Fibroblast of gingiva (primary cell): ENCODE data around the gene PRKCB.
"Not testable (repeated sequence)": the region's sequence is repeated elsewhere in the genome, so short reads cannot be mapped to it uniquely, and the experiment has no call there.

Experiments used
- DNase-seq: peaks from one replicate; pipeline ENCODE4 v3.0.0-alpha.2; 2011; ENCODE audit warnings: low read depth

Gene PRKCB

GRCh38 chr16:24009098-24009497, 173.3 kb downstream of the PRKCB start:
- DNase-seq: no peak

DNA sequence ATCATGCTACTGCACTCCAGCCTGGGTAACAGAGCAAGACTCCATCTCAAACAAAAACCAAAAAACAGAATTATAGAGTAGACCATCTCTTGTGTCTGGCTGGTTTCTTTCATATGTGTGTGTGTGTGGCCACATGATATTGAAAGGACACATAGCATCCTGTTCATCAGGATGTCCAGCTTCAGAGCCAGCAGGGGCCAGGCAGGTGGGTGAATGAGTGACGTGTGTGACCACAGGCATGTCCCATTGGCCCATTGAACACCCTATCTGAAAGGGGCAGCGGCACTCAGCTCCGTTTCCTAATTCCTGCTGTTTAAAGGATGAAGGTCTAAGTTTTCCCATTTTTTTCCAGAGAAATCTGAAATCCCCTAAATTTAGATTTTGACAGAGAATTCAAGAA, 174.2 kb downstream of the PRKCB start:
- no peak for DNase-seq

- DNase-seq: no peak
Measured at GRCh38 chr16:24010440-24011089, 174.8 kb downstream of the PRKCB start.

DNA sequence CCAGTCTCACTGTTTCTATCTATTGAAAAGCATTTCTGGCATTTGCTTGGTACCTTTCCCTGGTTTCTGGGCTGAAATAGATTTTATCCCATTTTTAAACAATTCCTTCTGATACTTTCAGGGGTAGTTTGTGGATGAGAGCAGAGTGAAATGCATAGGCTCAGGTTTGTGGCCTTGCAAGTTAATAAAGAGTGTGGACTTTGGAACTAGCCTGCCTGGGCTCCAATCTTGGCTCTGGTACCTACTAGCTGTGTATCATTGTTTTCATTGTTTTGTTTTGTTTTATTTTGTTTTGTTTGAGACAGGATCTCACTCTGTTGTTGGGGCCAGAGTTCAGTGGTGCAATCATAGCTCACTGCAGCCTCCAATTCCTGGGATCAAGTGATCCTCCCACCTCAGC, 175.5 kb downstream of the PRKCB start:
- DNase-seq: no peak

- no peak for DNase-seq
Measured at GRCh38 chr16:24013054-24013636, 177.4 kb downstream of the PRKCB start.

DNA sequence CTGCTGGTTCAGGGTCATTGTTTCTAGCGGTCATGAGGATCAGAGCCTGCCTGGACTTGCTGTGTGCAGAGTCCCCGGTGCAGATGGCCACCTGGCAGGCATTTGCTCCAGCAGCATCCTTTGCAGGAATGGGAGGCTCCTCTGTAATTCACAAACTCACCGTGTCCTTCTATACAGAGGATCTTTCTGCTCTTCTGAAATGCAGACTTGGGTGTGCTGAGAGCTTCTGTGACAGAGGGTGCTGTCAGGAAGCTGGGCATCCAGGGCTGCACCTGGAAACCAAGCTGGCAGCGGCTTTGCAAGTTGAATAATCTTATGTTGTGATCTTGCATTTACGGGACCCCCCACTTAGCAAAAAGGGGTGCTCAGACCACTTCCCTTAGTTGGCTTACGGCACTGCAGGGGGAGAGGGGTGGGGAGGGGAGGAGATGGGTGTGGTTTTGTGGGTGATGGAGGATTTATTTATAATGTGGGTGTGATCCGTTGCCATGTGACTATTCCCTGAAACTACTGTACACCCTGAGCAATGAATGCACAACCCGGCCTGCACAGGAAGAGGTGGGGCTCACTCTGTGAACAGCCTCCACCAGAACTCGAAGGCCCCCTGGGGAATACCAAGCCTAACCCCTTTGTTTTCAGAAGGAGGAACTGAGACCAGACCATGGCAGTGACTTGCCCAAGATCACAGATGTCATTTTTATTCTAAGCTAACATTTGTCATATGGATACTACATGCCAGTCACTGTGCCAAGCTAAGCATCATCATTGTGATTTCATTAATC, 178.3 kb downstream of the PRKCB start:
- no peak for DNase-seq

DNA sequence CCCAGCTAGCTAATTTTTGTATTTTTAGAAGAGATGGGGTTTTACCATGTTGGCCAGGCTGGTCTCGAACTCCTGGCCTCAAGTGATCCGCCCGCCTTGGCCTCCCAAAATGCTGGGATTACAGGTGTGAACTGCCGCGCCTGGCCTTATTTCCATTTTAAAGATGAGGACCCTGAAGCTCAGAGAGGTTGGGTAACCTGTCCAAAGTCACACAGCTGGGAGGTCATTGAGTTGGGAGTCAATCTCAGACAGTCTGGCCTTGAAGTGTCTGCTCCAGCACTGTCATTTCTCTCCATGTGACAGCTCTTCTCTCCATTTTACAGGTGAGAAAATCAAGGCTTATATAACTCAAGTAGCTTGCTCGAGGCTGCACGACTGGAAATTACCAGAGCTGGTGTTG, 179.2 kb downstream of the PRKCB start:
- not testable (repeated sequence) for DNase-seq

DNA sequence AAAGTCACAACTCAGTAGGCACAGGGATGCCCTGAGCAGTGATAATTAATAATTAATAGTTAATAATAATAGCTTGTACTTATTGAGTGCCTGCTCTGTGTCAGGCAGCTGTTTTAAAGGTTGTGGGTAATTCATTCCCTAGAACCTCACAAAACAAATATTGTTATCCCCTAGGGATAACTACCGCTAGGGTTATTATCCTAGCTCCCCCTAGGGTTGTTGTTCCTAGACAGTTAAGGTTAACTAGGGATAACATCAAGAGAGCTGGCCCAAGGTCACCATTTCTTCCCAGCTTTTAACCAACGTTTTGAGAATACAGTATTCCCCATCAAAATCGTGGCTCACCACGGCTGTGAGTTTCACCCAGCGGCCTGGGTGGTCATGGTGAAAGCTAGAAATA, 180.1 kb downstream of the PRKCB start:
- no peak for DNase-seq

DNA sequence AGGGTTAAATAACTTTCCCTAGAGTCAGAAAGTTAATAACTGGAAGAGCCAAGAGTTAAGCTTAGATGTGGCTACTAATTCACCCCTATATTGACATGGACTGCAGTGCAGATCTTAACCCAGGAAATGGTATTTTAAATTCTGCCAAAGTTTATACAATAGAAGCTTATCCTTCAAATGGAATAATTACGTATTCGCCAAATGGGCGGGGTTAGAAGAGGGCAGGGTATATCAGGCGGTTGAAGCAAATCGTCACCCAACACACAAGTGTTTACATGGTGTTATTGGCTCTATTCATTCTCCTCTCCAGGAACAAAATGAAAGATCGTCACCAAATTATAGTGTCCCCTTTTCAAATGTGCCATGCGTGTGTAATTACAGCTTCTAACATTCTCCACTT, 182.7 kb downstream of the PRKCB start:
- DNase-seq: no peak

- no peak for DNase-seq
Measured at GRCh38 chr16:24022797-24023196, 187.0 kb downstream of the PRKCB start.

- no peak for DNase-seq
Measured at GRCh38 chr16:24023621-24024020, 187.8 kb downstream of the PRKCB start.

- no peak for DNase-seq
Measured at GRCh38 chr16:24024971-24025370, 189.2 kb downstream of the PRKCB start.

GRCh38 chr16:24027466-24027865, 191.7 kb downstream of the PRKCB start:
- no peak for DNase-seq

DNA sequence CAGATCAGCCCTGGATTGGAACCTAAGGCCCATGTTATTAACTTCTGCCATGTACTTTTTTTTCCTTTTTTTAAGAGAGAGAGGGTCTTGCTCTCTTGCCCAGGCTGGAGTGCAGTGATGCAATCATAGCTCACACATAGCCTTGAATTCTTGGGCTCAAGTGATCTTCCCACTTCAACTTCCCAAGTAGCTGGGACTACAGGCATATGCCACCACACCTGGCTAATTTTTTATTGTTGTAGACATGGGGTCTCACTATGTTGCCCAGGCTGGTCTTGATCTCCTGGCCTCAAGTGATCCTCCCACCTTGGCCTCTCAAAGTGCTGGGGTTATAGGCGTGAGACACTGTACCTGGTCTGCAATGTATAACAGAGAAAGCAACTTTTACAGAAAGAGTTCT, 194.1 kb downstream of the PRKCB start:
- DNase-seq: not testable (repeated sequence)

DNA sequence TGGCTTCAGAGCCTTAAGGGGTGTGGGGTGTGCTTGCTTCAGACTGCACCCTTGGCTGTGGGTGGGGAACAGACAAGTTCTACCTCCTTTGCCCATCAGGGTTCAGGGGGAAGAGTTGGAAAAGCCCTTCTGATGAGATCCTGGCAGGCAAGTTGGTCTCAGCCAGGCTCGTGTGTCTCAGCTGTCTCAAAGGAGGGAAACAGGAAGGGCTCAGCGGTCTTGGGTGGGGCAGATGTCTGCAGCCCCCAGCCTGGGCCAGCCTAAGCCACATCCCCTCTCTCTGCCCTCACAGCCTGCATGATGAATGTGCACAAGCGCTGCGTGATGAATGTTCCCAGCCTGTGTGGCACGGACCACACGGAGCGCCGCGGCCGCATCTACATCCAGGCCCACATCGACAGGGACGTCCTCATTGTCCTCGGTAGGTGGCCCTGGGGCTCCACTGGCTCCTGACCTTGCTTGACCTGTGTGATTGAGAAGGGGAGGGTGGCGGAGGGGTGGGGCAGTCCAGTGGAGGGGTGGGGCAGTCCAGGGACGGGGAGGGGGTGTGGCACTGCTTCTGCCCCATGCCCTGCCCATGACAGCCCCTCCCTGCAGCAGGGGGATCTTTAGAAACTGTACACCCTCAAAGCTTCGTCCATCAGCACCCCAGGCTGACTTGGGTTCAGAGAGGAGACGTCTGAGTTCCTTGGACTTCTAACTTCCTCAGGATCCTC, 199.5 kb downstream of the PRKCB start:
- DNase-seq: no peak

DNA sequence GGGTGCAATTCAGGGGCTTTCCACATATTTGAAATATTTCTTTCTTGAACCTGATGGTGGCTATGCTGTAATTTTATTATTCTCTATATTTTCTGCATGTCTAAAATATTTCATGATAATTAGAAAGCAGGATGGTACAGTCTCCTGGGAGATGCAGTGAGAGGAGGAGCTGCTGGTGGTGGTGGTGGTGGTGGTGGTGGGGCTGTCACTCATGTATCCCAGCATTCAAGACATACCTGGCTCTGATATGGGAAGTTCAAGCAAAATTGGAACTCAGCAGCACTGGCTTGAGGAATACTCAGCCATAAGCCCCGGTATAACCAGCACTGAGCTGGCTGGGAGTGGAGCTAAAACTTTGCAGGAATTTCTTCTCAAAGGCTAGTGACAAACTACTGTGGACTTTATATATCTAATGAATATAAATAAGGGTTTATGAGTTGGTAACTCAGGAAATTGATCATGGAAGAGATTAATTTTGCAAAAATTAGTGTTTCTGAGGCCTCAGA, 200.3 kb downstream of the PRKCB start:
- DNase-seq: no peak

GRCh38 chr16:24036614-24037013, 200.8 kb downstream of the PRKCB start:
- DNase-seq: peak; percentile 20

- DNase-seq: no peak
Measured at GRCh38 chr16:24037335-24037734, 201.6 kb downstream of the PRKCB start.

- peak; percentile 20 for DNase-seq
Measured at GRCh38 chr16:24041834-24042631, 206.2 kb downstream of the PRKCB start.

DNA sequence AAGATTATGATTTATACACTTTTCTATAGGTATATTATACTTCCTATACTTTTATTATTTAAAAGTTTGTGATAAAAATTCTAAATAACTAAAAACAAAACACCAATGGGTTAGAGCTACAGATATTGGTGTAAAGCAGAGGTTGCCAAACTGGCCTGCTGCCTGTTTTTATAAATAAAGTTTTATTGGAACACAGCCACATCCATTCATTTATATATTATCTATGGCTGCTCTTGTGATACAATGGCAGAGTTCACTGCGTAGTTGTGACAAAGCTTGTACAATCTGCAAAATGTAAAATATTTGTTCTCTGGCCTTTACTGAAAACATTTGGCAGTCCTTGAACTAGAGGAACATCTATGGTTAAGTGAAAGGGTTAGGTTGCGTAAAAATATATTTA, 208.7 kb downstream of the PRKCB start:
- no peak for DNase-seq

DNA sequence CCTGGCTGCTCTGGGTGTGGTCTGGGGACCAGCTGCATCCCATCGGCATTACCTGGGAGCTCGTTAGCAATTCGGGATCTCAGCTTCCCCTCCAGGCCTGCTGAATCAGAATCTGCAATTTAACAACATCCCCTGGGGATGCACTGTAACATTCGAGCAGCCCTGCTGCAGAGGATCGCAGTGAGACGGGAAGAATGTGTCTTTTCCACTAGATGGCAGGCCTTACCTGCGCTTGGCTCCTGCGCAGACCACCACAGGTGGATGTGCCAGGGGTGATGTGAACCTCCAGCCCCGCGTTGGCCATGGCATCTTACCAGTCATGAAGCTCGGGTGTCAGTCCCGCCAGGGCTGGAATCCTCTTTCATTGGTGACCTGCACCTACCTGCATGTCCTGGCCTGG, 209.9 kb downstream of the PRKCB start:
- no peak for DNase-seq

- no peak for DNase-seq
Measured at GRCh38 chr16:24046442-24046841, 210.7 kb downstream of the PRKCB start.
